ENCODE results near the gene TAS2R60. TPM values are rescaled to one million over a fixed set of nuclear protein-coding genes. Genes with fewer than 3 reads are reported as not detected.
A peak's percentile ranks its signal among the peaks of the same experiment; 100 is the strongest.

TAS2R60 gene
- total RNA-seq, 2 donors from 2014 or later = not detected

DNA sequence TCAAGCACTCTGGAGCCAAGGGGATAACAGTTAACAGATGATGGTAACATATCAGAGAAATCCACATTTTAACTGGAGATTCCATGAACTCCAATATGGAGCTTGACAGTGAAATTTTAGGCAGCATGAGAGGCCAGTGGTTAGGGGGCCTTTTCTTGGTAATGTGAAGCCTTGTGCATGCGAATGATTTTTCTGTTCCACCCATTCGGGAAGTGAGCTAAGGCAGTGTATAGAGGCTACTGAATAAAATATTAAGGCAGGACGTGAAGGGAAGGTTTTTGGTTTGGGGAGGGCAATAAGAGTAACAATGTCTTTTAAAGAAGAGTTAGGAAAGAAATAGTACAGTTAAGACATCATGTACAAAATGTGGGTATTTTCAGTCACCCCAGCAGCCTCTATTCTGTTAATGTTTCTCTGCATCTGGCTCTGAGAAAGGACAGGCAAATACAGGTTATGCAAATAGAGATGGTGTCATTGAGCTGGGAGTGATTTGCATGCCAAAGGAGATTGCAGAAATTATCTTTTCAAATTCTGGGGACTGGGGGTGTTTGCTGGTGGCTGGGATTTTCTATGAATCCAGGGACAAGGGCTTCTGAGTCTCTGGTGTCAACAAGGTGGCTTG is 6.8 kb upstream of the TAS2R60 start:
- no peaks in the 10 kb centered on the region for H3K9me3 Mint-ChIP-seq
- H3K27ac Mint-ChIP-seq = no peak overlapping the region
- H3K4me3 Mint-ChIP-seq = no peak overlapping the region
- no peaks in the 10 kb centered on the region for H3K36me3 Mint-ChIP-seq (ENCODE audit: insufficient read depth in 2 of 2)
- DNase-seq (no peak), ATAC-seq (replicated peaks in 1 of 2) (no peak)
- H3K27me3 Mint-ChIP-seq (ENCODE audit: low read depth) = no peaks in the 10 kb centered on the region
- H3K4me1 Mint-ChIP-seq (ENCODE audit: low read depth) = peaks cover 27% of the 10 kb centered on the region

DNA sequence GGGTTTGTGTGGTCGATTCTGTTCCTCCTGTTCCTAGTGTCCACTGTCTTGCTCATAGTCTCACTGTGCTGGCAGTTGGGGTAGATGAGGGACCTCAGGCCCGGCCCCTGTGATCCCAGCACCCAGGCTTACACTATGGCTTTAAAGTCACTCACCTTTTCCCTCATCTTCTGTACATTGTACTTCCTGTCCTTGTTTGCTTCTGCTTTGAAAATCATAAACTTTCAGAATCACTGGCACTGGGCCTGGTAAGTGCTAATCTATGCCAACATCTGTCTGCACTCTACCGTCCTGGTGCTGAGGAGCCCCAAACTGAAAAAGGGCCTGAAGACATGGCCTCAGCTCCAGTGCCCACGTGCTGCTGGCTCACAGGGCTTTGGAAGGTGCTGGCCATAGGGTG is 5.7 kb upstream of the TAS2R60 start:
- no peaks in the 10 kb centered on the region for H3K27me3 Mint-ChIP-seq (ENCODE audit: low read depth)
- H3K9me3 Mint-ChIP-seq = no peaks in the 10 kb centered on the region
- no peaks in the 10 kb centered on the region for H3K36me3 Mint-ChIP-seq (ENCODE audit: insufficient read depth in 2 of 2)
- peaks cover 27% of the 10 kb centered on the region for H3K4me1 Mint-ChIP-seq (ENCODE audit: low read depth)
- DNase-seq (no peak), ATAC-seq (replicated peaks in 1 of 2) (peak; percentile 74 to 85)
- H3K27ac Mint-ChIP-seq = peak overlapping the region; percentile 78
- H3K4me3 Mint-ChIP-seq = peak overlapping the region; percentile 32 to 43

GRCh38 chr7:143439866-143440265 is 3.4 kb upstream of the TAS2R60 start:
- Mint-ChIP-seq H3K4me3 (no peak overlapping the region), H3K36me3 (ENCODE audit: insufficient read depth in 2 of 2) (no peaks in the 10 kb centered on the region), H3K4me1 (ENCODE audit: low read depth) (peaks cover 27% of the 10 kb centered on the region), H3K27ac (no peak overlapping the region), H3K9me3 (no peaks in the 10 kb centered on the region), H3K27me3 (ENCODE audit: low read depth) (no peaks in the 10 kb centered on the region)
- no peak for DNase-seq
- no peak for ATAC-seq (replicated peaks in 1 of 2)

DNA sequence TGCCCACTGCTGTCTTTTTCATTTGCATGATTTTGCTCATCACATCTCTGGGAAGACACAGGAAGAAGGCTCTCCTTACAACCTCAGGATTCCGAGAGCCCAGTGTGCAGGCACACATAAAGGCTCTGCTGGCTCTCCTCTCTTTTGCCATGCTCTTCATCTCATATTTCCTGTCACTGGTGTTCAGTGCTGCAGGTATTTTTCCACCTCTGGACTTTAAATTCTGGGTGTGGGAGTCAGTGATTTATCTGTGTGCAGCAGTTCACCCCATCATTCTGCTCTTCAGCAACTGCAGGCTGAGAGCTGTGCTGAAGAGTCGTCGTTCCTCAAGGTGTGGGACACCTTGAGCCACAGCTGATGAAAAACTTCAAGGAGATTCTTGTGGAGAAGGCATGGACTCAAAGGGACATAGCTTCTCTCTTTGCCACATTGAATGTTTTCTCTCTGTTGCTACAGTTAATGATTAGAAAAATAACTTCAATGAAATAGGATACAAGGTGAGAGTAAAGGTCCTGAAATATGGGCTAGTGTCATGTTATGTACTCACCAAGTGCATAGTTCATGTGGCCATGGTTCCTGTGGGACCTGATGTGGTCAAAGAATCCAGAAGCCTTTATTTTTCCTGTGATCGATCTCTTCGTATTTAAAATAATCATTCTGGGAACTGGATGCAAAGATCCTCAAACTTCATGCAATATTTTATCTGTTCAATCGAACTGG is 970 bp downstream of the TAS2R60 start:
- H3K36me3 Mint-ChIP-seq (ENCODE audit: insufficient read depth in 2 of 2) = no peaks in the 10 kb centered on the region
- no peak overlapping the region for H3K4me3 Mint-ChIP-seq
- H3K4me1 Mint-ChIP-seq (ENCODE audit: low read depth) = no peaks in the 10 kb centered on the region
- ATAC-seq (replicated peaks in 1 of 2) = no peak
- H3K27ac Mint-ChIP-seq = no peak overlapping the region
- no peaks in the 10 kb centered on the region for H3K9me3 Mint-ChIP-seq
- H3K27me3 Mint-ChIP-seq (ENCODE audit: low read depth) = no peaks in the 10 kb centered on the region
- no peak for DNase-seq

DNA sequence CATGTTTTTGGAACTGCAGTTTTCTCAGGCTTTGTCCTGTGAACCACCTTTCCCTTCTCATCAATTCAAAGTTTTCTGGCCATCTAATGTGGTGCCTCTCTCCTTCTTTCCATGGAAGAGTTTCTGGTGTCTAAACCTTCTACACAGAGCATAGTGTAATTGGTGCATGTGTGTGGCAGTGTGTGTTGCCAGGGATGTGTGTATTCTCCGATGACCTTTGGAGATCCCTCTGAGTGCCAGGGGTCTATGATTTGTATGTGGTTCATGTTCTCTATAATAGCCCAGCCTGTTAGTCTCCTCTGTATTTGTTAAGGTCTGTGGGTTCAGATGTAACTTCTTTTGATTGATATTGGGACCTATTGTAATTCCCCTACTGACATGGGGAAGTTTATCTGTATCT is 1.5 kb downstream of the TAS2R60 start:
- H3K36me3 Mint-ChIP-seq (ENCODE audit: insufficient read depth in 2 of 2) = no peaks in the 10 kb centered on the region
- no peaks in the 10 kb centered on the region for H3K9me3 Mint-ChIP-seq
- ATAC-seq (replicated peaks in 1 of 2) (no peak), DNase-seq (no peak)
- no peaks in the 10 kb centered on the region for H3K4me1 Mint-ChIP-seq (ENCODE audit: low read depth)
- H3K4me3 Mint-ChIP-seq = no peak overlapping the region
- no peaks in the 10 kb centered on the region for H3K27me3 Mint-ChIP-seq (ENCODE audit: low read depth)
- no peak overlapping the region for H3K27ac Mint-ChIP-seq

DNA sequence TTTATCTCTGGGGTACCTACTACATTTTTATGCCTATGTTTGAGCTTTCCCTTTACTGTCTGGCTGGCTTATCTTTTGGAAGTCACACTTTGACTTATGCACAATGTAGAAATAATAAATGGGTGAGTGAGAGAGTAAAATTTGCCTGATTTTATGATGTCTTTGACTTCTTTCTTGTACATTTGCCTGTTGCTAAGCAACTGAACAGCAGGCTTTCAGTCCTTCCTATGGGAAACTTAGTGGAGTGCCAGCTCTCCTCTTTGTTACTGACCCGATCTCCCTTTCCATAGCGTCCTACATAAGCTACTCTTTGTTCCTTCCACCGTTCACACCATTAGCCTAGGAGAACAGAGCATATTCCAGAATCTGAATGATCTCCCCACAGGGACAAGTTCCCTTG is 4.2 kb downstream of the TAS2R60 start:
- Mint-ChIP-seq H3K4me1 (ENCODE audit: low read depth) (no peaks in the 10 kb centered on the region), H3K27ac (no peak overlapping the region), H3K9me3 (no peaks in the 10 kb centered on the region), H3K27me3 (ENCODE audit: low read depth) (no peaks in the 10 kb centered on the region), H3K36me3 (ENCODE audit: insufficient read depth in 2 of 2) (no peaks in the 10 kb centered on the region), H3K4me3 (no peak overlapping the region)
- ATAC-seq (replicated peaks in 1 of 2) (no peak), DNase-seq (no peak)

DNA sequence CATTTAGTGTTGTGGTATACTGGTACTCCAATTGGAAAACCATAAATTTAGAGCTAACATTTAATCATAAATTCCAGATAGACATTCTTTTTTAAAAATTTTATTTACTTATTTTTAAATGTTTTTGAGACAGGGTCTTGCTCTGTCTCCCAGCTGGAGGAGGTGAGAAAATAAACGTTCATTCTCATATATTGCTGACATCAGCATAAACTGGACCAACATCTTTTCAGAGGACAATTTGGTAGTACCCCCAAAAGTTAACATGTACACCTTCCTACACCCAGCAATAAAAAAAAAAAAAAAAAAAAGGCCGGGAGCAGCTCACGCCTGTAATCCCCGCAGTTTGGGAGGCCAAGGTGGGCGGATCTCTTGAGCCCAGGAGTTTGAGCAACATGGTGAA is 5.2 kb downstream of the TAS2R60 start:
- H3K9me3 Mint-ChIP-seq = no peaks in the 10 kb centered on the region
- H3K4me1 Mint-ChIP-seq (ENCODE audit: low read depth) = no peaks in the 10 kb centered on the region
- no peaks in the 10 kb centered on the region for H3K27me3 Mint-ChIP-seq (ENCODE audit: low read depth)
- no peak overlapping the region for H3K27ac Mint-ChIP-seq
- DNase-seq = no peak
- no peak for ATAC-seq (replicated peaks in 1 of 2)
- no peaks in the 10 kb centered on the region for H3K36me3 Mint-ChIP-seq (ENCODE audit: insufficient read depth in 2 of 2)
- no peak overlapping the region for H3K4me3 Mint-ChIP-seq

- no peaks in the 10 kb centered on the region for H3K9me3 Mint-ChIP-seq
Observed at GRCh38 chr7:143449793-143450192, 6.5 kb downstream of the TAS2R60 start.

GRCh38 chr7:143451122-143451521 is 7.9 kb downstream of the TAS2R60 start:
- Mint-ChIP-seq H3K9me3 (no peaks in the 10 kb centered on the region), H3K27ac (no peak overlapping the region), H3K36me3 (ENCODE audit: insufficient read depth in 2 of 2) (no peaks in the 10 kb centered on the region), H3K4me1 (ENCODE audit: low read depth) (no peaks in the 10 kb centered on the region), H3K27me3 (ENCODE audit: low read depth) (no peaks in the 10 kb centered on the region), H3K4me3 (no peak overlapping the region)
- DNase-seq (no peak), ATAC-seq (replicated peaks in 1 of 2) (no peak)

More at GRCh38 chr7:143449793-143450192, 6.5 kb downstream of the TAS2R60 start:
- DNase-seq = no peak
- Mint-ChIP-seq H3K27me3 (ENCODE audit: low read depth) (no peaks in the 10 kb centered on the region), H3K27ac (no peak overlapping the region), H3K36me3 (ENCODE audit: insufficient read depth in 2 of 2) (no peaks in the 10 kb centered on the region), H3K4me1 (ENCODE audit: low read depth) (no peaks in the 10 kb centered on the region), H3K4me3 (no peak overlapping the region)
- no peak for ATAC-seq (replicated peaks in 1 of 2)

DNA sequence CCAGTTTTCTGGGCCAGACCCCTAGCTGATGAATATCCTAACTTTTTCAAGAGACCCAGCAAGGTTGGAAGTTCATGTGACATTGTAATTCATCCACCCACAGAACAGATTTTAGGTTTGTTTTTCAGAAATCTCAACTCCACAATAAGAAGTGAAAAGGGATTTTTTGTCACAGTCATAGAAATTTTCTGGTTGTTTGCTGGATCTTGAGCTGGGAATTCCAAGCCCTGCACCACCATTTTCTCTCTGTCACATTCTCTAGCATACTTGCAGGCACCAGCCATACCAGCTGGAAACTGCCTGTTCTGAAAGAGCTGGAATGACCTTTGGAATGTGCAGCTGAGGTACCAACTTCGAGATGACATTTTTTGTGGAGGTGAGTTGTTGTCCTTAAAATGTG is 8.5 kb downstream of the TAS2R60 start:
- no peak for ATAC-seq (replicated peaks in 1 of 2)
- Mint-ChIP-seq H3K36me3 (ENCODE audit: insufficient read depth in 2 of 2) (no peaks in the 10 kb centered on the region), H3K27me3 (ENCODE audit: low read depth) (no peaks in the 10 kb centered on the region), H3K4me1 (ENCODE audit: low read depth) (no peaks in the 10 kb centered on the region), H3K4me3 (no peak overlapping the region), H3K9me3 (no peaks in the 10 kb centered on the region), H3K27ac (no peak overlapping the region)
- no peak for DNase-seq

DNA sequence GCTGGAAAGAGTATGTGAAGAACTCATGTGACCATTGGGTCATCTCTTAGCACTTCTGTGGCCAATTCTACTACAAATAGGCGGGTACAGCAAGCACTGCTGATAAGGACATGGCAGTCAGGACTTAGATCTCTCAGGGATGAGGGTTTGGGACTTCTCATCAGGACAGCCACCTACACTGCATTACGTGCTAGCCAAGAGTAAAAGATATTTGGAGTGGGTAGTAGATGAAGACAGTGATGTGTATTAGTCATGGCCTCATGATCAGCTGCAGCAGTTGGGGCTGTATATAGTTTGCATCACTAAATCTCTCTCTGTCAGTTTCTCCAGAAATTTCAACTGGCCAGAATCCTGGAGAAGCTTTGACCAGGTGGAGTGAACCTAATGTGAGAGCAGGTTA is 9.2 kb downstream of the TAS2R60 start:
- no peaks in the 10 kb centered on the region for H3K36me3 Mint-ChIP-seq (ENCODE audit: insufficient read depth in 2 of 2)
- H3K27me3 Mint-ChIP-seq (ENCODE audit: low read depth) = no peaks in the 10 kb centered on the region
- no peaks in the 10 kb centered on the region for H3K9me3 Mint-ChIP-seq
- no peak overlapping the region for H3K27ac Mint-ChIP-seq
- no peak for ATAC-seq (replicated peaks in 1 of 2)
- no peaks in the 10 kb centered on the region for H3K4me1 Mint-ChIP-seq (ENCODE audit: low read depth)
- DNase-seq = no peak
- H3K4me3 Mint-ChIP-seq = no peak overlapping the region

- H3K27ac Mint-ChIP-seq = no peak overlapping the region
- H3K4me1 Mint-ChIP-seq (ENCODE audit: low read depth) = no peaks in the 10 kb centered on the region
- no peaks in the 10 kb centered on the region for H3K9me3 Mint-ChIP-seq
- H3K36me3 Mint-ChIP-seq (ENCODE audit: insufficient read depth in 2 of 2) = no peaks in the 10 kb centered on the region
- ATAC-seq (replicated peaks in 1 of 2) (no peak), DNase-seq (no peak)
- H3K27me3 Mint-ChIP-seq (ENCODE audit: low read depth) = no peaks in the 10 kb centered on the region
- H3K4me3 Mint-ChIP-seq = no peak overlapping the region
Observed at GRCh38 chr7:143454091-143454680, 10.9 kb downstream of the TAS2R60 start.

DNA sequence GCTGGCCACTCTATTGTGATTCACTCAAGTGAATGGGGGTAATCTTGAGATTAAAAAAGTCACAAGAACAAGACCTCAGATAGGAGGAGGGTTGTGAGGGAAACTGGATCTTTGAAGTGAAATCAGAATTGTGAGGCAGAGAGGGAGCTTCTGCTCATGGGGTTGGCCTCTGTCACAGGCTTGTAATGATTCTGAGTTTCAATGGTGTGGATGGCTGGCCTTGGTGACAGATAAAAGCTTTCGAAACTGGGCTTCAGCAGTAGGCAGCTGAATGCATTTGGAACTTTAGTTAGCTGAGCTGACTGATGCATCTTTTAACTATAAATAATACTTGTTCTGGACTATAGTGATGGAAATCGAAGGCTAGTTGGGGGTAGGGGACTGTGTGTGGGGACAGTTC is 12.2 kb downstream of the TAS2R60 start:
- H3K9me3 Mint-ChIP-seq = no peaks in the 10 kb centered on the region
- peak overlapping the region in 1 of 2 donors; percentile 25 for H3K4me3 Mint-ChIP-seq
- H3K27ac Mint-ChIP-seq = no peak overlapping the region
- H3K4me1 Mint-ChIP-seq (ENCODE audit: low read depth) = peaks cover under 1% of the 10 kb centered on the region
- H3K36me3 Mint-ChIP-seq (ENCODE audit: insufficient read depth in 2 of 2) = no peaks in the 10 kb centered on the region
- DNase-seq = no peak
- peak in 1 of 2 donors; percentile 79 for ATAC-seq (replicated peaks in 1 of 2)
- no peaks in the 10 kb centered on the region for H3K27me3 Mint-ChIP-seq (ENCODE audit: low read depth)

Measured in activated T-cell treated with anti-CD3 and anti-CD28 coated beads, Interleukin-2, amount 50 U/mL, for 72 hours (primary cell).